ENCODE measurements around the gene RNF32.
A peak's percentile ranks its signal among the peaks of the same experiment; 100 is the strongest.
"Not testable (repeated sequence)": the region's sequence is repeated elsewhere in the genome, so short reads cannot be mapped to it uniquely, and the experiment has no call there.

Gene RNF32

DNA sequence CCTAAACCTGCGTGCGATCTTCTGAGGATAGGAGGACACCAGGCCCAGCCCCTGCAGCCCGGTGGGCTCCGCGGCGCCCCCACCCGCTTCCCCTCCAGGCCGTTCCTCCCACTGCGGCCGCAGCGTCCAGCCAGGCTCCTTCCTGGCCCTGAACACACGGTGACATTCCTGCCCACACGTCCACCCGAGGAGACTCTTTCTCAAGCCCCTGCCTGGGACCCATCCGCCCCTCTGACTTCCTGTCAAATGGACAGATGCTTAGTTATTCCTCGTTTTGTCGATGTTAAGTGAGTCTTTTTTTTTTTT, 32.4 kb upstream of the RNF32 start:
- no peak for TF ChIP-seq ZNF274 (IDR thresholded peaks at IDR 0.05; ENCODE audit: low read depth, low read length)
- H3K4me3 ChIP-seq (ENCODE audit: low read length), result peak overlapping the region; percentile 42; the same call in 1 of the 2 replicates

DNA sequence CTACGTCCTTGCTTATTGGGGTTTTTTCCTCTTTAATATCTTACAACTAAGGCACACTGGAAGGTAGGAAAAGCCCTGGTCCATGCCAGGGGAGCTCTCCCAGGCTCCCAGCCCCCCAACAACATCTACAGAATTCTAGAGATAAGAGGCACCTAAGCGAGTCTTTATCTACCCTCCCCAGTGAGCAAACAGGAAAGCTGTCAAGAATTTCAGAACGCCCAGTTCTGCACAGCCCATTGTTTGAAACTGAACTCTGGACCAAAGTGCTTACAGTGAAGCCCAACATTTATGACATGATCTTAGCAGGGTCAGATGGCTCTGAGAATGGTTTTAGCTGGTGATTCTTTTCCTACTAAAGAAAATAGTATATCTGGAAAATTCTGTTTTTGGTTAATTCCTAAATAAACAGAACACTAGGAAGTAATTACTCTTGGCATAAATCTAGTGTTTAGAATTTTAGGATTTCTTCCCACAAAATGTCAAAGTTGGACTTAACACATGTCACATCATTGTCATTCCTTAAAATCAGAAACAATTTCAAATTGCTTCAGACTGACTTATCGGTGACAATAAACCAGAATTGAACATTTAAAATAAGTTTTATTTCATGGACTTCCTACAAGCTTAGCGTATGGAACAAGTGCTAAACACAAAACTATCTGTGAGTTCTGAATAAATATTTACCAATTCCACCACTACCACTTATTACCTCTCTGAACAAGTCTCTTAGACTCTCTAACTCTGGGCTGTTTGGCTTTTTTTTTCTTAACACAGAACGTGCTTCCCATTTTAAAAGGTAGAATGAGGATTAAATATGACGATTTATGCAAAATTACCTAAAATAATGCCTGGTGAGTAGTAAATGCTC, 31.3 kb upstream of the RNF32 start:
- no peak for TF ChIP-seq ZNF274 (IDR thresholded peaks at IDR 0.05; ENCODE audit: low read depth, low read length)
- H3K4me3 ChIP-seq (ENCODE audit: low read length), result no peak overlapping the region

DNA sequence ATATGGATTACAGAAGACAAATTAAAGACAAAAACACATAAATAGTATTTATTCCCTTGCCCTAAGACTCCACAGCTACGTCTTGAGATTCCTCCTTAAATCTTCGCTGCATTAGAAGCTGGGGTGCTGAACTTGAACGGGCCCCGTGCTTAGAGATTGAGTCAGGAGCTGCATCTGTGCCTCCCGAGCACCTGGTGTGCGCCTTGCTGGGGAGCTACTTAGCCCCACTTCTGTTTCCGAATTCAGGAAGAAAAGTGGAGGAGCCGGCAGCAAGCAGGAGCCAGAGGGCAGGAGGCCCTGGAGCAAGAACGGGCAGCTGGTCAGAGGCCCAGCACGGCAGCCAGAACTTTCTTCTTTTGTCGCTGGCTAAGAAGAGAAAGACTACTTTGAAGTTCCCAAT, 30.4 kb upstream of the RNF32 start:
- no peak overlapping the region for H3K4me3 ChIP-seq (ENCODE audit: low read length)
- no peak for TF ChIP-seq ZNF274 (IDR thresholded peaks at IDR 0.05; ENCODE audit: low read depth, low read length)

DNA sequence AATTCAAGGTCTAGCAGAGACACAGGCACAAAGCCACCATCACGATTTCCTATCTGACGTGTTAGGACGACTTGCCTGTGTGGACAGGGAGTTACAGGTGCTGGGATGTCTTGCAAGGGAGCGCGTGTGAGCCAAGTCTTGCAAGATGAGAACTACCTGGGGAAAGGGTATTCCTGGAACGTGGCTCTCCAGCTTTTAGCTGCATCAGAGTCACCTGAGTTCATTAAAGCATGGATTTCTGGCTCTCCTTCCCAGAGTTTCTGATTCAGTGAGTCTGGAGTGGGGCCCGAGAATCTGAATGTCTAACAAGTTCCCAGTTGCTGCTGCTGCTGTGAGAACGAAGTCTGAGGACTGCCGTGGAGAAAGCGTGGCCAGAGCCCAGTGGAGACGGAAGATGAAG, 30.0 kb upstream of the RNF32 start:
- no peak for TF ChIP-seq ZNF274 (IDR thresholded peaks at IDR 0.05; ENCODE audit: low read depth, low read length)
- H3K4me3 ChIP-seq (ENCODE audit: low read length), result no peak overlapping the region

DNA sequence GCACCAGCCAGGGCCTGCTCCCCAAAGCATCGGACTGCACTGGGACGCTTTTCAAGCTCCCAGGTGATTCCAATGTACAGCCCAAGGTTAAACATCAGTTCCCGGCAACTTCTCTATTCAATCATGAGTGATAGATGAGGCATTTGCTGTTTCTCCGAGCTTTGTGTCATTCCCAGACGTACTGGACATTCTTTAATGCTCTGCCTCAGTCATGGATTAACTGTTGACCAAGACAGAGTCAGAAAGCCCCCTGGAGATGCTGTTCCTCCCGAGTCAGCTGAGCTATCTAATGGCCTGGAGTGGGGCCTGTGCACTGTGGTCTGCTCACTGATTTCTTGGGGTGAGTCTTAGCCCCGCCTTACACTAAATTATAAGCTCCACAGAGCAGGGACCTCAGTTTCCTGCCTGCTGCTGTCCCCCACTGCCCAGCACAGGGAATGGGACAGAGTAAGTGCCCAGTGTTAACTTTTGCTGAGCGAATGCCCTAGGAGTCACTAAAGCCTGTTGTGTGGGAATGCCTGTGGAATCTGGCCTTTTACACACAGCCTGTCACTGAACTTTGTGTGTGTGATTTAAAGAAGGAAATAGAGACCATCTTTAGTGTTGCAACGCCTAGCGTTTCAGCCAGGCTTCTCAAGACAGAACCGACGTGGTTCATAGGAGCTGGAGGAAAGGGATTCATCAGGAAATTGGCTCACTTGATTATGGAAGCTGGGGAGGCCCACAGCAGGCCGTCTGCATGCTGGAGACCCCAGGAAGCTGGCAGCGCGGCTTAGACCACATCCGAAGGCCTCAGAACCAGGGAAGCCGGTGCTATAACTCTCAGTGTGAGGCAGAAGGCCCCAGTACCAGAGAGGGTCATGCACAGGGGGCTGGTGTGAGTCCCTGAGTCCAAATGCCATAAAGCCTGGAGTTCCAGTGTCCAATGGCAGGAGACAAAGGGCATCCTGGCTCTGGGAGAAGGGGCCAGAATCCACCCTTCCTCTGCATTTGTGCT, 29.3 kb upstream of the RNF32 start:
- no peak for TF ChIP-seq ZNF274 (IDR thresholded peaks at IDR 0.05; ENCODE audit: low read depth, low read length)
- no peak overlapping the region for H3K4me3 ChIP-seq (ENCODE audit: low read length)

DNA sequence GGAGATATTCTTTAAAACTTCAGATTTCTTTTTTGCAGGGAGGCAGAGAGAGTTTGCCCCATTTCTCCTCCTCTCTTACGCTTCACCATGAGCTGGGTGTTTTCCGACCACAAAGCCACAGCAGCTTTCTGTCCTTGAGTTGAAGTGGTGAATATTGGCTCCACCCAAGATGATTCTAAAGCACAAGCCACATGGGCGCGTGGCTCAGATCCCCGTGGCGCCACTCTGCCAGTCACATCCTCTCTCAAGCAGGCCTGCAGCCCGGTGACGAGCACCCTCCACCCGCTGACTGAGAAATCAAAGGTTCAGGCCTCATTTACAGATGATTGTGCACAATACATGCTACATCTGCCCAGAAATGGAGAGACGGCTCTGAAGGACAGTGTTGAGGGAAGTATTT, 27.6 kb upstream of the RNF32 start:
- TF ChIP-seq ZNF274 (IDR thresholded peaks at IDR 0.05; ENCODE audit: low read depth, low read length), result no peak
- H3K4me3 ChIP-seq (ENCODE audit: low read length), result no peak overlapping the region

DNA sequence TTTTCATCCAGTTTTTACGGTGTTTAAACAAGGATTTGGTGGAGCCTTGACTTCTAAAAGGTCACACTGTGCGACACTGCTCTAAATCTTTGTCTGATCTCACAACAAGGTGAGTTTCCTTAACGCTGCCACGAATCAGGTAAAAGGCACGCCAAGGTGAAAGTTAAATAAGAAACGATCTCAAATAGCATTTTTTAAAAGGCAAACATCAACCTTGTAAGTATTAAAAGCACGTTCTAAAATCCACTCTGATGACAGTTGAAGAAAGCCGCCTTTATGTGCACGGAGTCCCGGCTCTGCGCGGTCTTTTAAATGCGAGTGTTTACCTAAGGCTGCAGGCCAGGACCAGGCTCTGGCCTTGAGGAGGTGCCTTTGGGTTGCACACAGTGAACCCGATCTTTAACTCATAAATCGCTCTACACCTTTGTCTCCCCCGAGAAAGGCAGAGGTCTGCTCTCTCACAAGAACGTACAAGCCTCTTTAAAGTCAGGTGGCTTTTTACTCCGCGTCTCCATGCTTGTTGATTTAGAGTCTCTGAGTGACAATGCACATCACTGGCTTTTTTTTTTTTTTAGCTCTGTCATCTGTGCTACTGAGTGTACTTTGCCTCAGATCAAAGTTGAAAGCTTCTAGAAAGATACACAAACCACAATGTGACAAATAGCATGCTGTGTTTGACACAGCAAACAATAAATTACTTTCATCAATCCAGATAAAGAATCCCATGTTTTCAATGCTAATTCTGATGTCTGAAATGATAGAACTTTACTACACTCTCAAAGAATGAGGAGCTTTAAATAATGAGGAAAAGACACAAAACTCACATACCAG, 25.9 kb upstream of the RNF32 start:
- TF ChIP-seq ZNF274 (IDR thresholded peaks at IDR 0.05; ENCODE audit: low read depth, low read length), result no peak
- no peak overlapping the region for H3K4me3 ChIP-seq (ENCODE audit: low read length)

DNA sequence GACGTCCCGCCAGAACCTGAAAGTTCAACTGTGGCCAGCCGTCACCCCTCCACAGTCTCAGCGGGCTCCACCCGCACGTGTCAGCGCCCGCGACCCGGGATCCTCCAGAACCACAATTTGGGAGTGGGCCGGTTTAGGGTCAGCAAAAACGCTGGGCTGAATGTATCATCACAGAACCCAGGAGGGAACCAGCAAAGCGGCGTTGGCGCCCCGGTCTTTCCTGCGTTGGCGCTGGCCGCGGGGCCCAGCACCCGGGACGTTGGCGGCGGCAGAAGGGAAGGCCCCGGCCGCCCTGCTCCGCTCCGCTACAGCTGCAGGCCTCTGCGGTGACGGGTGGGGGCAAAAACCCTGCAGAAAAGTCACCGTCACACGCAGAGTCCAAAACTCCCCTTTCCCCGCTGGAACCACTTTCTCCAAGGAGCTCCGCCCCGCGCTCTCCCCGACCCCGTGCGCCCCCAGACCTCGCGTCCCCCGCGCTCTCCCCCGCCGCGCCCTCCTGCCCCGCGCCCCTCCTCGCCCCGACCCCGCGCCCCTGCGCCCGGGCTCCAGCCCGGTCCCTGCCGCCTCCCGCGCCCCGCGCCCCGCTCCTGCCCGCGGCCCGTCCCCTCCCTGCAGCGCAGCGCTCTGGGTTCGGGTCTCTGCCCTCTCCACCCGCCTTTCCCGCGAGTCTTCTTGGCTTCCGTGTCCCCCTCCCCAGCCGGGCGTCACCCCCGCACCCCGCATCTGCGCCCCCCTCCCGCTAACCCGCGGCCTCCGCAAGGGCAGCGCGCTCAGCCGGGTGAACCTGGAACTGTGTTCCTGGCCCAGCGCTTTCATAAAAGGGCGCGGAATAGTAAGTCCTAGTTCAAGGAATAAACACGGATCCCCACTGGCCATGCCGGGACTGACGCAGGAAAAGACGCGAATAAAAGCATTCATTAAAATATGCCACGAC, 24.0 kb upstream of the RNF32 start:
- no peak overlapping the region; the same call in 1 of the 2 replicates for H3K4me3 ChIP-seq (ENCODE audit: low read length)
- no peak for TF ChIP-seq ZNF274 (IDR thresholded peaks at IDR 0.05; ENCODE audit: low read depth, low read length)

DNA sequence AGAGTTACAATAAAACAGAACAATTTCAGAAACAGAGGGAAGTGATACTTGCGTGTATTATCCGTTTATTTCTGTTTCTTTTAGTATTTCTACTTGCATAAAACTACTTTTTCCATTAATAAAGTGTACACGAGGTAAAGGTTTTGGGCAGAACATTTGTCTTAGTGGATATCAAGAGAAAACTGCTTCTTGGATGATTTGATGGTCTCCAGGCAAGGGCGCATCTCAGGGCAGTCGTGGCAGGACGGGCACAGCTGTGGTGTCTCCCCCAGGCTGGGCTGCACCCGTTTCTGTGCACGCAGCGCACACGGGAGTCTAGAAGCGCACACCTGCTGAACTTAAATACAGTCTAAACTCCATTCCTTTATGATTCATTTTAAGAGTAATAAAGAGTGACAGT, 23.4 kb upstream of the RNF32 start:
- no peak overlapping the region for H3K4me3 ChIP-seq (ENCODE audit: low read length)
- no peak for TF ChIP-seq ZNF274 (IDR thresholded peaks at IDR 0.05; ENCODE audit: low read depth, low read length)

DNA sequence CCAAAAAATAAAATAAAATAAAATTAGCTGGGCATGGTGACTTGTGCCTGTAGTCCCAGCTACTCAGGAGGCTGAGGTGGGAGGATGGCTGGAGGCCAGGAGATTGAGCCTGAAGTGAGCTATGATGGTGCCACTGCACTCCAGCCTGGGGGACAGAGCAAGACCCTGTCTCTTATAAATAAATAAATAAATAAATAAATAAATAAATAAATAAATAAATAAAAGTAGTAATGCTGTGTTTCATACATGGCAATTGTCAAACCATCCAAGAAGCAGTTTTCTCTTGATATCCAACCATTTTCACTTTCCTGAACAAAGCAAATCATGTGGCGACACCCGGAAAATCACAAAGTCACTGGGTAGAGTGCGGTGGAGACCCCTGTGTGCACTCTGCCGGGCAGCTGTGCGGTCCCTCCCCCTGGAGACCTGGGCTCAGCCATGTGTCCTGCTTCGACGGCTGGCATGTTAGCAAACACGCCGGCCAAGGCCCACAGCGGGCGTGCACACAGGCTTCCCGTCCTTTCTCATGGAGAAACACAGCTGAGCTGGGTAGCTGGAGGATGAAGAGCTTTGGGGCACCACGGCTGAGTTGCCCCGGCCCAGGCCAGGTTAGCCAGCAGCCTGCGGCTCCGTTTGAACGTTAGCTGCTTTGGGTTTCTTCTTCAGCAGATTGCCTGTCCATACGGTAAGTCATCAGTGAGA, 22.3 kb upstream of the RNF32 start:
- no peak for TF ChIP-seq ZNF274 (IDR thresholded peaks at IDR 0.05; ENCODE audit: low read depth, low read length)
- no peak overlapping the region for H3K4me3 ChIP-seq (ENCODE audit: low read length)

DNA sequence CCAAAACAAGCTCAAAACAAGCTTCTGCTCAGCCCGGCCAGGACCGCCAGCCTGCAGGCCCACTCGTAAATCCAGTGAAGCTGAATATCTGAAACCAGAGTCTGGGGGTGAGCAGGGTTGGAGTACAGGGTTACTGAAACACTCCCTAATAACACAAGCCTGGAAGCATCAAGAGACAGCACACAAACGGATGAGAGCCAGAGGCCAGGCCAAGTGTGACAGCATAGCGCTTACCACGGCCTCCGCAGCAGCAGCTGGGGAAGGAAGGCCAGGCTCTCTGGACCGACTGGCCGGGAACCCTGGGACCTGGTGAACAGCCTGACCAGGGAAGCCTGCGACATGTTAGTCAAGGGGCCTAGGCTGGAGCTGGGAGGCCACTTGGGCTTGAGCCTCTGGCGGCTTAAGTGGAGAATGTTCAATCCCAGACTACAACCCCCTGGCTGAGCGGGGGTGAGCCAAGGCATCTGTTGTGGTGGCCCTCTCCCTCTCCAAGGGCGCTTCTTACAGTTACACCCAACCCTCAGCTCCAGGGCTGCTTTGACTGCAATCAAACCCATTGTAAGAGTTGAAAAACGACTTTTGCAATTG, 21.7 kb upstream of the RNF32 start:
- TF ChIP-seq ZNF274 (IDR thresholded peaks at IDR 0.05; ENCODE audit: low read depth, low read length), result no peak
- H3K4me3 ChIP-seq (ENCODE audit: low read length), result no peak overlapping the region

DNA sequence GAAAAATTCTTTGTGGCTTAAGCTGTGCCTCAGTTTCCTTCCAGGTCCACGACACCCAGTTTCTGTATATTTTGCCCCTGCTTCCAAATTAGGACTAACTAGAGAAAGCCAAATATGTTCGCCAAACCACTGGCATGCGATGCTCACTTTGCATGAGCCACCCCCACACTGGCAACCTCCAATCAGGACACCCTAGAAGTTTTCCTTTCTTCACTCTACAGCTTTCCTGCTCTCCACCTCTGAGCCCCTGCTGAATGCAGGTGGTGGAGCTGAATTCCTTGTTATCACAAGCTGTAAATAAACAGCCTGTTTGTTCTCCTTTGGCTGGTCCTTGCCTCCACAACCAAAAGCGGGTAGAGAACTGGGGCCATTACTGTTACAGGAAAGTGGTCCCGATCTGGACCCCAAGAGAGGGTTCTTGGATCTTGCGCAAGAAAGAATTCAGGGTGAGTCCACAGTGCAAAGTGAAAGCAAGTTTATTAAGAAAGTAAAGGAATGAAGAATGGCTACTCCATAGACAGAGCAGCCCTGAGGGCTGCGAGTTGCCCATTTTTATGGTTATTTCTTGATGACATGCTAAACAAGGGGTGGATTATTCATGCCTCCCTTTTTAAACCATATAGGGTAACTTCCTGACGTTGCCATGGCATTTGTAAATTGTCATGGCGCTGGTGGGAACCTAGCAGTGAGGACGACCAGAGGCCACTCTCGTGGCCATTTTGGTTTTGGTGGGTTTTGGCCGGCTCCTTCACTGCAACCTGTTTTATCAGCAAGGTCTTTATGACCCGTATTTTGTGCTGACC, 20.9 kb upstream of the RNF32 start:
- H3K4me3 ChIP-seq (ENCODE audit: low read length), result not testable (repeated sequence)
